Raji (cell line): ENCODE results near the gene SH2D3A.

ENCODE experiments used
- POLR2A ChIP-seq: IDR thresholded peaks from 2 replicates; pipeline ENCODE4 v1.6.1; 2011; ENCODE audit warnings: low read depth, low read length, control low read depth; ENCODE audit not compliant: insufficient read depth

Gene SH2D3A

DNA sequence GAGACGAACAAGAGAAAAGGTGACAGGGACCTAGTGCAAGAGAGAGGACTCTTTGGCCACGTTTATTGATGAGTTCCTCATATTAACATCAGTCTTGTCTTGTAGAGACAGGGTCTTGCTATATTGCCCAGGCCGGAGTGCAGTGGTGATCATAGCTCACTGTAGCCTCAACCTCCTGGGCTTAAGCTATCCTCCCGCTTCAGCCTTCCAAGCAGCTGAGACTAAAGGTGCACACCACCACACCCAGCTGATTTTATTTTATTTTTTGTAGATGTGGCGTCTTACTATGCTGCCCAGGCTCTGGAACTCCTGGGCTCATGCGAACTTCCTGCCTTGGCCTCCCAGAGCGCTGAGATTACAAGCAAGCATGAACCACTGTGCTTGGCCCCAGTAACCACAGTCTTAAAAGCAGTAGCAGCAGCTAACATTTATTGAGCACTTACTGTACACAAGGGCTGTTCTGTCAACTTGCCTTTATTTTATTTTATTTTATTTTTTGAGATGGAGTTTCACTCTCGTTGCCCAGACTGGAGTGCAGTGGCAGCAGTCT, 1.1 kb upstream of the SH2D3A start:
- no peak for TF ChIP-seq POLR2A

DNA sequence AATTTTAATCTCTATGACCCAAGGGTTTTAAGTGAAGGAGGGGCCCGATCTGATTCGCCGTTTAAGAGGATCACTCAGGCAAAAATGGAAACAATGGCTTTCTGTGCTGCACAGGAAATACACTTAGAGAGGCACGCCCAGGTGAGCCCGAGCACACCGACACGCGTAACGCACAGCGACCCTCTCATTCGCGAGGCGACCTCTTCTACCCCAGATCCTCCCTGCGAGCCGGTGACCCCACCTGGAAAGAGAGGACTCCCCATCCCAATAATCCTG, 216 bp downstream of the SH2D3A start:
- no peak for TF ChIP-seq POLR2A

GRCh38 chr19:6766357-6767080, 716 bp downstream of the SH2D3A start:
- TF ChIP-seq POLR2A: no peak

DNA sequence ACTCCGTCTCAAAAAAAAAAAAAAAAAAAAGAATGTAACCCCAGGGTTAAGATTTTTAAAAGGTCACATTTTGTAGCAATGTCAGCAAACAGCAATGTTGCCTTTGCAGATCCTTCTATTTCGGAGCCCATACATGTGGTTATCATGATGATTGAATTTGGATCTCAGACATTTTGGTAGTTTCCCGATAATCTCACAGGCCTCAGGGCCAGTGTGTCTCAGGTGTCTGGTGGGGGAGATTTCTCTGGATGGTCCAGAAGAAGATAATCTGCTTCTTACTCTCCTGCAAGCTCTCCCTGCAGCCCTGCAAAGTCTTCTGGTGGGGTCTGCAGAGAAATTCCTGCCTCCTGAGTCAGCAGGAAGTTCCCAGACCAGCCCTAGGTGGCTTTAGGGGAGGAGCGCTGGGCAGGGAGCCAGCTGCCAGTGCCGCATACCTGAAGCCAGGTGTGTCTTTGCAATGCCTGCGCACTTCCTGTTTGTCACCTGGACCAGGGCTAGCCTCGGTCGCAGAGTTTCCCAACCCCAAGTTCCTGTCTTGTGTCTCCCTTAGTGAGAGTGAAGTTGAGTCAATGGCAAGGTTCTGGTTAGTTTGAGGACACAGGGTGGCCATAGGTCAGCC, 1.4 kb downstream of the SH2D3A start:
- TF ChIP-seq POLR2A: no peak

DNA sequence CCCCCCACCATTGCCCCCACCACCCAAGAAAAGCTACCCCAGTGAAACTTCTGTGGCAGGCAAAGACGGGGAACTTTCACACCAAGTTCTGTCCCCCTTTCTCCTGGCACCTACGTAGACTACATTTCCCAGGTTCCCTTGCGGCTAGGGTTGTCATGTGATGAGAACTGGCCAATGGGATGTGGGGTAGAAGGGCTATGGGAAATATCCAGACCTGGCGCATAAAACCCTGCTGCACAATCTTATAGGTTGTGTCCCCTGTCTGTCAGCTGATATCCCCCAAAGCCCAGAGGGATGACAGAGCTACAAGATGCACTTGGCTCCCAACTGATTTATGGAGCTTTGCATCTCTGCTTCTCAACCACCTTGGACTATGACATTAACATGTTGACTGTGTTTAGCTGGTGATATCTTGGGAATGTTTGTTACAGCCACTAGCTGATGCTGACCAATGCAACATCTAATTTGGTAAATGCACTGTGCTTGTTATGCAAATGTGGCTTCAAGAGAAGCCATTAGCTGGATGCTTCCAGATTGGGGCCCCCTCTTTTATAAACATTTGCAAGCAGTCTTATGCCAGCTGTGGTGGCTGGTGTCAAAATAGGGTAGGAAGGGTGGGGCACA, 6.1 kb downstream of the SH2D3A start:
- TF ChIP-seq POLR2A: no peak

DNA sequence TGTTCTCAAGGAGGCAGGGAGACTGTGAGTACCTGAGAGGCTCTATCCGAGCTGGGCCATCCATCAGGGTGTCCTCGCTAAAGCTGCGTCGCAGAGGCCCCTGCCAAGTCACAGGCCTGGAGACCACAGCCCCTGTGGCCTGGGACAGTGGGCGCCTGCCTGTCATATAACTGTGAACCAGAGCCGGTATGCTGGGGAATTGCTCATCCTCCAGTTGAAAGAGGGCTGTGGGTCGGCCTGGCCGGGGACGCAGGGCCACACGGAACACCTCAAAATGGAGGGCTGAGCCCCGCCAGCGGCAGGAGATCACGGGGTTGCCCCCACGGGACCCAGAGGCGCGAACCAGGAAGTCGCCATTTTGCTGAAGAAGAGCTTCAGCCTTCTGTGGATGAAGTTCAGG, 6.6 kb downstream of the SH2D3A start:
- TF ChIP-seq POLR2A: no peak

GRCh38 chr19:6754653-6755463, 12.4 kb downstream of the SH2D3A start:
- TF ChIP-seq POLR2A: no peak

DNA sequence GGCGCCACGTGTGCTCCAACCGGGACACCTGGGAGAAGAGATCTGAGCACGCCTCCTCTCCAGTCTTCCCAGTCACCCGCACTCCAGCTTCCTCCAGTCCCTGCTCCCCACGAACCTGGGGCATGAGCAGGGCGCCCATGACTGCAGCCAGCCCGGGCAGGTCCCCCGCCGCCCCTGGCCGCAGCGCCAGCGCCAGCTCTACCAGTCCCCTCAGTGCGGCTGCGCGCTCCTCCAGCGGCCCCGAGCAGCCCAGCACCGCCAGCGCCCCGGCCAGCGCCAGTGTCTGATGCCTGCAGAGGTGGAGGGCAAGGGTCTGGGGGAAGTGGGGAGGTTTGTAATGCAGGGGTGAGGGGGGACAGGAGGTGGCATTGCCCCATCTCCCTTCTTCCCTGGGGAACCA, 13.1 kb downstream of the SH2D3A start:
- TF ChIP-seq POLR2A: no peak

GRCh38 chr19:6753178-6754031, 13.8 kb downstream of the SH2D3A start:
- no peak for TF ChIP-seq POLR2A

GRCh38 chr19:6752256-6753177, 14.7 kb downstream of the SH2D3A start:
- no peak for TF ChIP-seq POLR2A

DNA sequence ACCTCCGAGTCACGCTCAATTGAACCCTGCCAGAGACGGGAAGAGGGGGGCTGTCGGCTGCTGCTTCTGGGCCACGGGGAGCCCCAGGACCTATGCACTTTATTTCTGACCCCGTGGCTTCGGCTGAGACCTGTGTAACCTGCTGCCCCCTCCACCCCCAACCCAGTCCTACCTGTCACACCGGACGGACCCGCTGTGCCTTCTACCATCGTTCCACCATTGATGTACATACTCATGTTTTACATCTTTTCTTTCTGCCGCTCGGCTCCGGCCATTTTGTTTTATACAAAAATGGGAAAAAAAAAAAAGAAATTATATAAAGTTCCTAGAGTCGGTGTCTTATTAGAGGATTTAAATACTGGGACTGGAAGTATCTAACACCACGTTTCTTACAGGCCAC, 16.0 kb downstream of the SH2D3A start:
- TF ChIP-seq POLR2A: no peak

DNA sequence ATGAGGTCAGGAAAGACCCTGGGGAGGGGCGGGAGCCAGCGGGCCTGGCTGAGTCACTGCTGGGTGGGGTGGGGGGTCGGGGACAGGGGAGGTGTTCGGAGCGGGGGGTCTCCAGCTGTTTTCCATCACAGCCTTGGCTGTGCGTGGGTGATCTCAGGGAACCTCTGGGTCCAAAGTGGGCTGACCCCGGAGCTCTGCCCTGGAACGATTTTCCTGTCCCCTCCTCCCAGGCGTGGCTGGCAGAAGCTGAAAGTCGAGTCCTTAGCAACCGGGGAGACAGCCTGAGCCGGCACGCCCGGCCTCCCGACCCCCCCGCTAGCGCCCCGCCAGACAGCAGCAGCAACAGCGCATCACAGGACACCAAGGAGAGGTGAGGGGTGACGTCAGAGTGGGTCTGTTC, 17.2 kb downstream of the SH2D3A start:
- TF ChIP-seq POLR2A: no peak

- no peak for TF ChIP-seq POLR2A
These were observed 21.3 kb downstream of the SH2D3A start for GRCh38 chr19:6745965-6746364.
